ENCODE results near the gene C16orf89. TPM values are rescaled to one million over a fixed set of nuclear protein-coding genes. Genes with fewer than 3 reads are reported as not detected.

The C16orf89 gene
- polyA plus RNA-seq, 10 donors: 0.15 to 0.94 (median 0.53) TPM; not detected in 2

DNA sequence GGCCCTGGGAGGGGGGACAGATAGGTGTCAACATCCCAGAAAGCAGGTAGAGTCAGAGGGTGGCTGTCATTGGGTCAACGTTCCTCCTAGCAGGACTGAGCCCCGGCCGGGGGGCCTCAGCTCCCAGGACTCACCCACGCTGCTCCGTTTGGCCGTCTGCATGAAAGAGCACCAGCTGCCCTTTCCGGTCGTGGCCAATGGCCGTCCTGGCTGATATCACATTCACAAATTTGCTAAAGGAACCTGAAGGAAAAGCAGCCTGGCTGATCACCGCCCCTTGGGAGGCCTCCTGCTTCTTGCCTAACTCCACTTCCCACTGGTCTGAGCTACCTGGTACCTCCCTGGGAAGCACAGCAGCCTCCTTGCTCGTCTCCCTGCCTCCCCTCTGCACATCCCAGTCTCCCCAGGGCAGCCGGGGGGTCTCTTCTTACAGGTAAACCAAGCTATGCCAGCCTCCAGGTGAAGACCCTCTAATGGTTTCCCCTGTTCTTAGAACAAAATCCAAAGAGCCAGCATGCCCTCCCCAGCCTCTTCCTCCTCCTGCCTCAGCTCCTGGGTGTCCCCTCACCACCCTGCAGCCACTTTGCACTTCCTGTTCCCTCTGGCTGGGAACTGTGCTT, 35.4 kb downstream of the C16orf89 start:
- no peak for DNase-seq

DNA sequence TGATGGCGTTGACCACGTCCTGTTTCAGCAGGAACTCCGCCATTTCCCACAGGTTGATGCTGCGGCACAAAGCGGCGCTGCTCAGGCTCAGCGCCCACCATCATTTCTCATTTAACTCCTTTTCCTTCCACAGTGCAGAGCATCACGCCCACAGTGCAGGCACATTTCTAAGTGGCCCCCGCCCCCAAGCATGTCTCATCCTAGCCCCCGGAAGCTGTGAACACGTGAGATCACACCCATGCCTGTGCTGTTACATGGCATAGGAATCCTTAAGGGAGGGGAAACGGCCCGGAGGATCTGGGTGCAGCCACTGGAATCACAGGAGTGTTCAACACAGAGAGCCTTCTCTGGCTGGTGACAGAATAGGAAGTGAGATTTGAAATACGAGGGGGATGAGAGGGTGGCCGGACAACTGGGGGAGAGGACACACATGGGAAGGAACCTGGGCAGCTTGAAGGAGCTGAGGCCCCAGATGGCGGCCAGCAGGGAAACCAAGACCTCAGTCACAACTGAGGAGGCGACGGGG, 36.7 kb downstream of the C16orf89 start:
- DNase-seq: no peak

DNA sequence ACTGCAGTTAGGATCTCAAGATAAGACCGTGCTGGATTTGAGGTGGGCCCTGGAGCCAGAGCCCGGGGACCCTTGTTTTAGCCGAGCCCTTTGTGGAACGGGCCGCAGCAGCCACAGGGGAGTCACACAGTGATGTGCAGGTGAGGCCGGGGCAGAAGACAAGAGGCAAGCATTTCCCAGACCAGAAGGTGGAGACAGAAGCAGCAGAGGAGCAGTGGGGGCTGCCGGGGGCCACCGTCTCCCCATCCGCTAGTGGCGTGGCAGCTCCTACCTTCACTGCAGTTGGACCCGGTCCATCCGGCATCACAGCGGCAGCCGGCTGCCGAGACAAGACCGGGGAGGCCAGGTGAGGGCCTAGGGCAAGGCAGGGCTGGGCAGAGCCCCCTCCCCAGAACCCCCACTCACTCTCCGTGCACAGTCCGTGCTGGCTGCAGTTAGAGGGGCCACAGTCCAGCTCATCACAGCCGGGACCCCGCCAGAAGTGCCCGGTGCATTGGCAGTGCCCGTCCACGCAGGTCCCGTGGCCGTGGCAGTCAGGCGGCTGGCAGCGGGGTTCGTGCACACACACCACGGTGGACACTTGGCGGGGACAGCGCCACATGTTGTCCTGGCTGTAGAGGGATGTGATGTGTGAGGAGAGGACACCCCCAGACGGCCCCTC, 38.1 kb downstream of the C16orf89 start:
- no peak for DNase-seq

DNA sequence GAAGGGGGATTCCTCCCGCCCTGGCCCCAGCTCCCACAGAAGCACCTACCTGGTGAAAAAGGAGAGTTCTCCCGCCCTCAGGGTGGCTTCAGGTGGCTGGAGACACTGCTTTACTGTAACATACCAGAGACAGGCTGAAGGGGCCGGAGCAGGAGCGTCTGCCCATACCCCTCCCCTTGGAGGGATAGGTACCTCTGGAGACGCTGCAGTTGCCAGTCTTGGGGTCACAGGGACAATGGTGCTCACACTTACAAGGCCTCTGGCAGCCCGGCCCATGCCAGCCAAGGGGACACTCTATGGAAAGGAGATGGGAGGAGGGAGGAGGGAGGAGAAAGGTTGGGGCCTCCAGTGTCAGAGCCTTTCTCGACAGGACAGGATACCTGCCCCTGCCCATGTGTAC, 38.7 kb downstream of the C16orf89 start:
- DNase-seq: no peak

DNA sequence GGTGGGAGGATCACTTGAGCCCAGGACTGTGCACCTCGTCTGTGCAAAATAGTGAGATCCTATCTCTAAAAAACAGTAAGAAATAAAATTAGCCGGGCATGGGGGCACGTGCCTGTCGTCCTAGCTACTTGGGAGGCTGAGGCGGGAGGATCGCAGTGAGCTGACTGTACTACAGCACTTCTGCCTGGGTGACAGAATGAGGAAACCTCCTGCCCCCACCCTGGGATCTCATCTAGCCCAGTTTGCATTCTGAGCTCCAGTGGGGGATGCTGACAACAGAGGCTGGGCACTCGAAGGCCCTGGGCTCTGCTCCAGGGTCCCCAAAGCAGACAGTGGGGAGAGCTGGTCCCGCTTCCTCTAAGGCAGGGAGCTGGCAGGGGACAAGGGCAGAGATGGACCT, 39.1 kb downstream of the C16orf89 start:
- no peak for DNase-seq

DNA sequence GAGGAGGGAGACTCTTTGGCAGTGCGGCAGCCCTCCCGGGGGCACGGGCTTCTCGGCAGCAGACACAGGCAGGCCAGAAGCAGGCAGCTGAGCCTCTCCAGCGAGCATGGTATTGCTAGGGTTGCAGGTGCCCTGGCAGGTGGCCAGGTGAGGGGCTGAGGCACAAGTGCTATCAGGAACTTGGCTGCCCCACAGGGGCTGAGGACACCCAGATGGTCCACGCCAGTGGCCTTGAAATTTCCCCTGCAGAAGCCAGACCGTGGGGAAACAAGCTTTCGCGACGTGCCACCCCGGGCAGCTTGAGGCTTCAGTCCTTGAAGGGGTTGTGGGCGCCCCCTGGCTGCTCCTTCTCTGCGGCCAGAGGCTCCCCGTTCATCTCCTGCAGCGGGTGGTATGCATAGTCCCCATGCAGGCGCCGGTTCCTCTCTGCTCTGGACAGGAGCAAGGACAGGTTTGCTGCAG, 40.6 kb downstream of the C16orf89 start:
- DNase-seq: peak in 1 of 3 donors; percentile 27

DNA sequence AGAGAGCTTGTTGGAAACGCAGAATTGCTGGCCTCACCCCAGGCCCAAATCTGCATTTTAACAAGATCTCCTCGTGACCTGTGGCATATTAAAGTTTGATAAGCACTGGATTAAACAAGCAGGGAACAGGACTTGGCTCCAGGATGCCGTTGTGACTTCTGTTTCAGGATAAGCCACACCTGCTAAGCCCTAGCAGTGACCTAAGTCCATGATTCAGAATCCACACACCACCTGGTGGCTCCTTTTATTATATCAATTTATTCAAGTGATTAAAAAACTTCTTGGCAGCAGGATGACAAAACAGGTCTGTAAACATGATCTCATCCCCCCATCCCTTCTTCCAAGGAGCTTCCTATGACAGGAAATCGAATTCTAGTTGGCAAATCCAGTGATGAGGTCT, 41.1 kb downstream of the C16orf89 start:
- peak in 1 of 3 donors; percentile 27 for DNase-seq

DNA sequence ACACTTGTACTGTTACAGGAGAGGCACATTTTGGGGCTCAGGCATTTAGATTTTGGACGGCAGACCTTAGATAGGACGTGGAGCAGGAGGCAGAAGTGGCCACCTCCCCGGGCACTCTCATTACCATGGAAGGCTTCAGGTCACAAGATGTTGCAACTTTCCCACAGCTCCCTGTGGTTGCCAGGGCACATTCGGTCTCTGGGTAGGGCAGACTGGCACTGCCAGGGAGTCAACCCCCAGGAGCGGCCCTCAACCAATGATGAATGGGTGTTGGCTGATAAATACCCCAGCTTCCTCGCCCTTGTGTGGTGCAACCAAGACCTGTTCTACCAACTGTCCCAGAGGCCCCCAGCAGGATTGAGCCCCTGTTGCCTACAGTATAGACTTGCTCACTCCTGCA, 43.2 kb downstream of the C16orf89 start:
- DNase-seq: no peak

DNA sequence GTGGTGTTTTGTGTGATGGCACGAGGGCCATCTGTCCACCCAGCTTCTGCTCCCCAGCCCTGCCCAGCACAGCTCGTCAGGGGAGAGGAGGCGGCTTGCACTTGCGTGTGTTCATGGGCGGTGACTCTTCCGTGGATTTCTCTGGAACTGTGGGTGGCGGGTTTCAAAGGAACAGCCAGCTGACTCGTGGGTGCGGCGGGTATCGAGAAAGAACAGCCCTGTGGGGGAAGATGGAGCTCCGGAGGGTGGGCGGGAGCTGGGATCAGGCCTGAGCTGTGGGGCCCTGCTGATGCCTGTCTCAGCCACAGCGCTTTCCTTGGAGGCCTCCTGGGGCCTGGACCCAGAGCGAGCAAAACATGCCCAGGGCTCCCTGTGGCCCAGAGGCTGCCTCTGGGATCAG, 45.2 kb downstream of the C16orf89 start:
- DNase-seq: no peak

DNA sequence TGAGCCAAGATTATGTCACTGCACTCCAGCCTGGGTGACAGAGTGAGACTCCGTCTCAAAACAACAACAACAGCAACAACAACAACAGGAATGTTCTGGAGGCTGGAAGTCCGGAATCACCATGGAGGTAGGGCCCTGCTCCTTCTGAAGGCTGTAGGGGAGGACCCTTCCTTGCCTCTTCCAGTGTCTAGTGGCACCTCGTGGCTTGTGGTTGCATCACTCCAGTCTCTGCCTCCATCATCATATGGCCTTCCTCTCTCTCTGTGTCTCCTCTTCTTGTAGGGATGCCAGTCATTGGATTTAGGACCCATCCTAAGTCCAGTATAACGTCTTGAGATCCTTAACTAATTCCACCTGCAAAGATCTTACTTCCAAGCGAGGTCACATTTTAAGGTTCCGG, 46.0 kb downstream of the C16orf89 start:
- DNase-seq: no peak

DNA sequence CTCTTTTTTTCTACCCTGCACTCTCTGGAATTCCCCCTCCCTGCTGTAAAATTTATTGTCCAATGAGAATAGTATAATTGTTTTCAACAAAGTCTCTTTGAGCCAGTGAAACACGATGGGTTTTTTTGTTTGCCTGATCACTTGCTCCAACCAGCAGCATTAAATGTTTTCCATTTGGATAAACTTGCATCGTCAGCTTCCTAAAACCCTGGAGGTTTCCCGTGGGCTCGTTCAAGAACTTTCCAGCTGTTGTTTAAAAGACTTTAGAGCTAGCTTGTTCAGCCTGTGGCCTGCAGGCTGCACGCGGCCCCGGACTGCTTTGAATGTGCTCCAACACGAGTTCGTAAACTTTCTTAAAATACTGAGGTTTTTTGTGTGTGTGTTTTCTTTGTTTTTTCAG, 47.0 kb downstream of the C16orf89 start:
- DNase-seq: peak; percentile 76 to 90 (median 77)

DNA sequence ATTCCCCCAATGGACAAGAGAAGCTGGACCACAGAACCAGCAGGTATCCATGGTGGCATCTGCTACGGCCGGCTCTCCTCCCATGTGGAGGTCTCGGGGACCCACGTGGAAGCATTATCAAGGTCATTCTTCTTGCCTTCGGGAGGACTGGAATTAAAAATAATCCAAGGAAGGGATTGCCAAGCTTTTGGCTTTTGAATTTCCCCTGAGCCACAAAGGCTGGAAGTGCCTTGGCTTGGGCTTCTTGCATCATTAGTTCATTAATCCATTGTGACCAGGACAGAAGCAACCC, 48.1 kb downstream of the C16orf89 start:
- no peak for DNase-seq

DNA sequence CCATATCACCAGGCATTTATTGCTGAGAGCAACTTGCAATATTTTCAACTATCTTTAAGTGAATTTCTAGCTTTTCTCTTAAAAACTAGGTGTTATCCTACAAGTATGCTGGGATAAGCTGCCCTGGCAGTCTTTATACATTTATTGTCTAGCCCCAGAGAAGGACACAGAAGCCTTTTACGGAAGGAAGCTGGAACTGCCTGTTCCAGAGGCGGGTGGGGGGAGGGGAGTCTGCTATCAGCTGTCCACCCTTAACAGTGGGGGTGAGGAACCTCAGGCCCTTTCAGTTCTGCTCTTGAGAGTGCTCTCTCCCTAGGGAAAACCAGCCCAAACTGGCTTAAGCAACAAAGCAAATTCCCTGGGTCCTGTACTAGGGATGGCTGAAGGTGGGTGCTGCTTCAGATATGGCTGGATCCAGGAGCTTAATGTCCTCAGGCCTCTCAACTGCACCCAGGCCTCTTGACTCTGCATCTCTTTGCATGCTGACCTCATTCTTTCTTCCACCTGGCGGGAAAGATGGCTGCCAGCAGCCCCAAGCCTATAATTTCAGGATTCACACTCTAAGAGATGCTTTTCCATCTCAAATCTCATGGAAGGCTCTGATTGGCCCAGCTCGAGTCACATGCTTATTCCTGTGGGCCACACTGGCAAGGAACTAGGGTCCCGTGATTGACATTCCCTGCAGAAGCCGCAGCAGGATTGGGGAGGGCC, 48.6 kb downstream of the C16orf89 start:
- DNase-seq: no peak

DNA sequence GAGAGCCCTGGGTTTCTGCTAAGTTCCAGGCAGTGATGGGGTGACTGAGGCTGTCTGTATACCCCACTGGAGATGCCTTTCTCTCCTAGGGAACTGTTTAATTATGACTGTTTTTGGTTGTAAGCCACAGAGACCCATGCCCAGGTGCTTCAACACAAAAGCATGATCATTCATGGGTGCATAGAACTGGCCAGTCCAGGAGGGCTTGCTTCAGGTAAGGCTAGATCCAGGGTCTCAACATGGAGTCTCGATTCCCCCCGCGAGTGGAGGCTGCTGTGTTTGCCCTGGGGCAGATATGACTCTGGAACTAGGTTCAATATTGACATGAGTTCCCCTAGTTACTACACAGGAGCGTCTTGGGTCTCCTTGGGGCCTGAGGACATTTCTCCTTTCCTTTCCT, 49.9 kb downstream of the C16orf89 start:
- no peak for DNase-seq

DNA sequence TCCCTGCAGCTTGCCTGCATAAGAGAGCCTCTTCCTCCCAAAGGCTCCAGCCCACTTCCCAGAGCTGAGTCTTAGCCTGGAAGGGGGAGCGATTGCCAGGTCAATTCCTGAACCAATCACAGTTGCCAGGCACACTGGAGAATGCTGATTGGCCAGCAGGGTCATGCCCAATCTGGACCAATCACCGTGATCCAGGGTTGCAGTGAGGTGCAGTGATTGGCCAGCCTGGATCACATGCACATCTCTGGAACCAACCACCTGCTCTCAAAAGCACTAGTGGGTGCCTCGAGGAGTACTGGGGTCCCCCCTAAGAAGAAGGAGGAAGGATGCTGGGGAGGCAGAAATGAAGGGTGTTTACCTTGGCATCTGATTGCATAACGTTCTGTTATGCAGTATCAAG, 50.4 kb downstream of the C16orf89 start:
- DNase-seq: no peak

DNA sequence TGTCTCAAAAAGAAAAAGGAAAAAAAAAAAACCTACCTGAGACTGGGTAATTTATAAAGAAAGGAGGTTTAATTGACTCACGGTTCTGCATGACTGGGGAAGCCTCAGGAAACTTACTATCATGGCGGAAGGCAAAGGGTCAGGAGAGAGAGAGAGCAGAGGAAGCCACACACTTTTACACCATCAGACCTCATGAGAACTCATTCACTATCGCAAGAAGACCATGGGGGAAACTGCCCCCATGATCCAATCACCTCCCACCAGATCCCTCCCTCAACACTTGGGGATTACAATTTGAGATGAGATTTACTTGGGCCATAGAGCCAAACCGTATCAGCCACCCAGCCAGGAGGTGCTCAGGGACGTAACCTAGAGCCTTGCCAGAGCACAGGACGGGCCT, 52.9 kb downstream of the C16orf89 start:
- DNase-seq: no peak

DNA sequence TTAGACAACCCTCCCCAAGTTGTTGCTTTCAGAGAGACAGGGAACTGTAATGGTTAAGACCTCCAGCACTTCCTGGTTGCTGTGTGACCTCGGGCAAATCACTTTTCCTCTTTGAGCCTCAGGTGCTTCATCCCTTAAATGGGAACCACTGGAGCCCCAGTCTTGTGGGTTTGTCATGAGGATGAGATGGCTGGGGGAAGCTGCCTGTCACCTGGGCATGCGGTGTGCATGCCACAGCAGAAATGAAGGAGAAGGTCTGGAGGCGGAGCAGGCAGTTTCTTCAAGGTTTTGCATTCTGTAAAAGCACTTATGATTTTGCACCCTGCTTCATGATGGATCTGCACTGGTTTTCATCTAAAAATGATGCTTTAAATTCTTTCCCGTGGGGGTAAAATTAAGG, 54.1 kb downstream of the C16orf89 start:
- no peak for DNase-seq

DNA sequence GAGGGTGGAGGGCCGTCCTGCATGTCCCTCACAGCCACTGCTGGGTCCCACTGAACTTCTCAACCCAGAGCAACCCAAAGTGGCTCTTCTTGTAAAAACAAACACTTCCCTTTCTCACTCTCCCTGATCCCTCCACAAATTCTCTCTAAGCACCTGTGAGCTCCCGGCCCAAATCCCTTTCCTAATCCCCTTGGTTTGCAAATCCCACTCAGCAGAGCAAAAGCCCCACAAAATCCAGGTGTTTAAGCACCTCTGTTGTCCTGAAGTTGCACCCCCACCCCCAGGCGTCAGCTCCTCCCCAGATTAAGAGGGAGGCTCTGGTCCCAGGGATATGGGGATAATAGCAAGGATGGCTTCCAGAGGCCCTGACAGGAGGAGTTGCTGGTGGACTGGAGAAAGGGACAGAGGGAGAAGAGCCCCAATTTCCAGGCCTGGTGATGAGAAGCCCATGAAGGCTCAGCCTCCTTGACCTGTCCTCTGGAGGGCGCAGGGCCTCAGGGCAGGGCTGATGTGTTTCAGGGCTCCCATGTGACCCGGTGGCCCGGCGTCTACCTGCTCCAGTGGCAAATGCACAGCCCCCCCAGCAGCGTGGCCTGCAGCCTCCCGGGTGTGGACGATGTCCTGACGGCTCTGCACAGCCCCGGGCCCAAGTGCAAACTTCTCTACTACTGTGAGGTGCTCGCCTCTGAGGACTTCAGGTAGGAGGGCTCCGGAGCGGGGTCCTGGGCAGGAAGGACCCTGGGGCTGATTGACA, 55.0 kb downstream of the C16orf89 start:
- no peak for DNase-seq

DNA sequence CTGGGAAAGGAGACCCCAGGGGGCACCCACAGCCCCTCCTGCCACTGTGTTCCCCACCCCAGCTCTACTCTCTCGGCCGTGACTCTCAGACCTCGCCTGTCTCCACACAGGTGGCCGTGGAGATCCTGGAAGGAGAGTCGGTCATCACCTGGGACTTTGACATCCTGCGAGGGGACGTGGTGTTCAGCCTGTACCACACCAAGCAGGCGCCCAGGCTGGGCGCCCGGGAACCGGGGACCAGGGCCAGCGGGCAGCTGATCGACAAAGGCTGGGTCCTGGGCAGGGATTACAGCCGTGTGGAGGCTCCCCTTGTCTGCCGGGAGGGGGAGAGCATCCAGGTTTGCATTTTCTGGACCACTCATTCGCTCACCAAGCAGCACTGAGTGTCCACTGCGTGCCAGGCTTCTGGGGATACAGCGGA, 57.4 kb downstream of the C16orf89 start:
- DNase-seq: no peak

DNA sequence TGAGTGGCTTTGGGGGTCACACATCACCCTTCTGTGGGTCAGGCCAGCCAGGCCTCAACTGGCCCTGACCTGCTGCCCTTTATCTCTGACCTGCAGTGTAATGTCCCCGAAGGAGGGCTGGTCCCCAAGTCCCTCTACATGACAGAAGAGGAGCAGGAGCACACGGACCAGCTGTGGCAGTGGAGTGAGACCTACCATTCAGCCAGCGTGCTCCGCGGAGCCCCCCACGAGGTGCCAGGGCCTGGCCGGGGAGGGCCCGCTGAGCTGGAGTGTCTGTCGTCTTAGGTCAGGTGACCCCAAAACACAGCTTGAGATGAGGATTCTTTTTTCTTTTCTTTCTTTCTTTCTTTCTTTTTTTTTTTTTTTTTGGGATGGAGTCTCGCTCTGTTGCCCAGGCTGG, 58.5 kb downstream of the C16orf89 start:
- no peak for DNase-seq

DNA sequence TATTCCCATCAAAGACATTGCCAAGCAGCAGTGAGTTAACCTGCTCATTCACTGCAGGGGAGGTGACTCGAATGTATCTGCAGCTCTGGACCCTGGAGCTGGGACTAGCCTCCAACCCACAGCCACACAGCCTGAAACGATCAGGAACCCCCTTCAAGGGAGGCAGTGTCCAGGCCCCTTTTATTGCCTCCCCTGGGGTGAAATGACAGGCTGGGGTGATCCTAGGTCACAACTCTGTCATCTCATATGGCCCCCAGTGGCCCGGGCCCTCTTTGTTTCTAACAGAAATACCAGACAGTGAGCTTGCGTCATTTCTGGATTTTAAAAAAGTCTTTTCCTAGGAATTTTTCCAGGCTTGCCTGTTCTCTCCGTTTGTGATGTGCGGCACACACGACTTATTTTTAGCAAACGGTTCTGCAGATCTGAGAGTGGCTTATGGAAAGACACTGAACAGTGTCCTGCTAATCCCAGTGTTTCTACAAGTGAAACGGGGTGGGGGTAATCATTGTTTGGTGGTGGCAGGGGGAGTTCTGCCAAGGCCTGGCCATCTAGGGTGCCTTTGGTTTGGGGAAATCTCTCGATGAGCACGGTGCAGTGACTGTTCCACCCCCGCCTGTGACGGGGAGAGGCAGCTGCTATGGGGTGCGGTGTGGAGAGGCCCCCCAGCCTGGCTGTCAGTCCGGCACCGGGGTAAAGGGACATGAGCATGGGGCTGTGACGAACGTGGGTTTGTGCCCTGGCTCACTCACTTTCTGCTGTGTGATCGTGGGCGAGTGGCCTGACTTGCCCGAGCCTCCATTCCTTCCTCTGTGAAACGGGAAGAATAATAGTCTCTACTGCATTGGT, 59.2 kb downstream of the C16orf89 start:
- peak in 2 of 3 donors; percentile 29 to 48 for DNase-seq
